ENCODE measurements around the gene NKX2-8.
A peak's percentile ranks its signal among the peaks of the same experiment; 100 is the strongest.
"Not testable (repeated sequence)": the region's sequence is repeated elsewhere in the genome, so short reads cannot be mapped to it uniquely, and the experiment has no call there.

Gene NKX2-8

GRCh38 chr14:36580856-36581831 lies 1.3 kb downstream of the NKX2-8 start:
- no peak for DNase-seq (ENCODE audit: extremely low spot score, insufficient read length, low read depth)
- no peak for FAIRE-seq

GRCh38 chr14:36580141-36580855 lies 2.1 kb downstream of the NKX2-8 start:
- FAIRE-seq (no peak), DNase-seq (ENCODE audit: extremely low spot score, insufficient read length, low read depth) (no peak)

- FAIRE-seq (no peak), DNase-seq (ENCODE audit: extremely low spot score, insufficient read length, low read depth) (no peak)
Measured at GRCh38 chr14:36579573-36580140, 2.8 kb downstream of the NKX2-8 start.

GRCh38 chr14:36579001-36579555 lies 3.3 kb downstream of the NKX2-8 start:
- no peak for DNase-seq (ENCODE audit: extremely low spot score, insufficient read length, low read depth)
- no peak for FAIRE-seq

- no peak for FAIRE-seq
Measured at GRCh38 chr14:36570065-36570464, 12.3 kb downstream of the NKX2-8 start.

GRCh38 chr14:36556811-36557433 lies 25.5 kb downstream of the NKX2-8 start:
- FAIRE-seq (peak; percentile 61), DNase-seq (ENCODE audit: extremely low spot score, insufficient read length, low read depth) (no peak)

More at GRCh38 chr14:36570065-36570464, 12.3 kb downstream of the NKX2-8 start:
- no peak for DNase-seq (ENCODE audit: extremely low spot score, insufficient read length, low read depth)

GRCh38 chr14:36555998-36556743 lies 26.2 kb downstream of the NKX2-8 start:
- no peak for FAIRE-seq
- no peak for DNase-seq (ENCODE audit: extremely low spot score, insufficient read length, low read depth)

- FAIRE-seq (peak; percentile 53), DNase-seq (ENCODE audit: extremely low spot score, insufficient read length, low read depth) (no peak)
Measured at GRCh38 chr14:36553656-36554260, 28.7 kb downstream of the NKX2-8 start.

GRCh38 chr14:36550899-36551298 lies 31.5 kb downstream of the NKX2-8 start:
- DNase-seq (ENCODE audit: extremely low spot score, insufficient read length, low read depth): no peak
- FAIRE-seq: no peak

GRCh38 chr14:36544280-36544679 lies 38.1 kb downstream of the NKX2-8 start:
- not testable (repeated sequence) for FAIRE-seq

GRCh38 chr14:36538051-36538450 lies 44.4 kb downstream of the NKX2-8 start:
- no peak for FAIRE-seq
- no peak for DNase-seq (ENCODE audit: extremely low spot score, insufficient read length, low read depth)

More at GRCh38 chr14:36544280-36544679, 38.1 kb downstream of the NKX2-8 start:
- DNase-seq (ENCODE audit: extremely low spot score, insufficient read length, low read depth): not testable (repeated sequence)
